HG02610 (cell line): ENCODE results near the gene PANK4.
A peak's percentile ranks its signal among the peaks of the same experiment; 100 is the strongest.

Experiments used
- ATAC-seq: cut with Tn5 transposase; IDR thresholded peaks from one replicate; pipeline ENCODE4 v1.9.1; 2021; ENCODE audit warnings: mild to moderate bottlenecking, moderate library complexity; ENCODE audit not compliant: unreplicated experiment

Gene PANK4

DNA sequence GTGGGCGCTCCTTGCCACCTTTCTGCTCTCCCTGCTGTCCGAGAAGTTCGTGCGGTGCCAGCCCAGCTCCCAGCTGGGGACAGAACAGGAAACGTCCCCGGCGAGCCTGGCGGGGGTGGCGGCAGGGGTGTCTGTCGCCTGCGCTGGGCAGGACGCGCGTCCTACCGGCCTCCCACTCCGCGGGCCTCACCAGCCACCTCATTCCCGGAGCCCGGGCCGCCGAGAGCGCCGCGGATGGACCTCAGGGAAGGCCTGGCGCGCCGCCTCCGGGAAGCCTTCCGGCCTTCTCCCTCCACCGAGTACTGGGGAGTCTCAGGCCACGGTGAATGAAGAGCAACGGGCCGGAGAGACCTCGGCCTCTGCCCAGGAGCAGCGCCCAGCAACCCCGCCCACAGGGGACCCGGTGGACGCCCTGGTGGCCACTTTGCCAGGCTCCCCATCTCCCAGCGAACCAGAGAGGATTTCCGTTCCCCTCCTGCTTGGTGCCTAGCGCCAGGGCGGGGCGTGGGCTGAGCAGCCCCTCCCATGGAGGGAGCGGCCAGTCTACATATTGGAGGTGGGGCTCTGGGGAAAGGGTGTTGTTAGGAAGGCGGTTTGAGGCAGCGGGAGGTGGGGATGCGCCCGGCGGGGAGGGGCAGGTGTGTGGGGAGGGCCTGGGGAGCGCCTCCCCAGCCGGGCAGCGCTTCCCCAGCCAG, 20.3 kb upstream of the PANK4 start:
- peak; percentile 25 for ATAC-seq

GRCh38 chr1:2545754-2546514, 19.5 kb upstream of the PANK4 start:
- peak; percentile 24 for ATAC-seq

GRCh38 chr1:2544875-2545640, 18.7 kb upstream of the PANK4 start:
- ATAC-seq = no peak

DNA sequence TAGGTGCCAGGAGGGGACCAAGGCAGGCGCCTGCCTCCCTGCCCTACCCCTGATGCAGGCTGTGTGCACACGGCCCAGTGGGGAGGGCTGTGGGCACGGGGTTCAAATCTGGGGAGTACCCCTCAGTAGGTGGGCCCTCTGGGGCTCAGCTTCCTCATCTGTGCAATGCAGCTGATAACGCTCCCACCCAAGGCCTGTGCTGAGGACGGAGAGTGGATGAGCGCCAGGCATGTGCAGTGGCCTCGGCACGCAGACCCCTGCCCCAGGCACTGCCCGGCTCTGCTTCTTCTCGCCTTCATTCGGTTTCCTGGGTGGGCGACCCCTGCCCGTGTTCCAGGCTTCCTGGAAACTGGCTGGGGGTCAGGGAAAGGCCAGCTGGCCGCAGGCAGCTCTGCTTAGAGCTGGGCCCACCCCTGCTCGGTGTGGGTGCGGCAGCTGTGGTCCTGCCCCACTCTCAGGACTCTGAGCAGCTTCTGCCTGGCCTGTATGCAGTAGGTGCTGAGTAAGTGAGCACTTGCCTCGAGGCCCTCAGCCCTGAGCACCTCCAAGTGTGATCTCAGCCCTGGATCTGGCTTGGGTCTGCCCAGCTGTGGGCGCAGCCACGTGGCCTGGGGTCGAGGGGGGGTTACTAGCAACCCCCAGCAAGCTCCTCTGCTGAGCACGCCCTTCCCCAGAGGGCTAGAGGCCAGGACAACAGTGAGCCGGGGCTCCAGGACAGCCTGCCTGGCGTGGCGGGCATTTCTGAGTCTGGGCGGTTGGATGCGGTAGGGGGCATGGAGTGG, 17.9 kb upstream of the PANK4 start:
- ATAC-seq = no peak

GRCh38 chr1:2543543-2544092, 17.2 kb upstream of the PANK4 start:
- ATAC-seq = no peak

DNA sequence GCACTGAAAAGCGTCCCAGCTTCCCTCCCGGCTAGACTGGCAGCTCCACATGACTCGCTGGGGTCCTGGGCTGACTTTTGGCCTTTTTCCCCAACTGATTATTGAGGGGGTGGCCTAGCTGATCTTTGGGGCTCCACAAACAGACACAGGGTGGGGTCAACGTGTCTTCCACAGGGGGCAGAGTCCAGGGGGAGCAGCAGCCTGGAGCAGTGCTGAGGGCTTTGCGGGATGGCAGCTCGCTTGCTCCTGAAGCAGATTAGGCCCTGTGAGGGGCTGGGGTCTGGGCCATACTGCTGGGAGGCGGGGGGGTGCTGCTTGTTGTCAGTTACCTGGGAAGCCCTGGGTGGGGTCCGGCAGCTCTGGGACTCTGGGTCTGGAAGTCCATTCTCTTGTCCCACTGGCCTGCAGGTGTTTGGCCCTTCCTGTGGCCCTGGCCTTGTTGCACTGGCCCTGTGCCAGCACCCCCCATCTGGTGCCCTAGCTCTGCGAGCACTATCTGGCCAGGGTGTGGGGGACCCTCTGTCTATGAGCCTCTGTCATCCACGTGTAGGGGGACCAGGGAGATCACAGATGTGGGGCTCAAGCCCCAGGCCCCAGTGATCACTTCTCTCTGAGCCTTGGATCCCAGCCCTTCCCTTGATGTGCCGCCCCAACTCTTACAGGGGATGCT, 16.0 kb upstream of the PANK4 start:
- no peak for ATAC-seq

DNA sequence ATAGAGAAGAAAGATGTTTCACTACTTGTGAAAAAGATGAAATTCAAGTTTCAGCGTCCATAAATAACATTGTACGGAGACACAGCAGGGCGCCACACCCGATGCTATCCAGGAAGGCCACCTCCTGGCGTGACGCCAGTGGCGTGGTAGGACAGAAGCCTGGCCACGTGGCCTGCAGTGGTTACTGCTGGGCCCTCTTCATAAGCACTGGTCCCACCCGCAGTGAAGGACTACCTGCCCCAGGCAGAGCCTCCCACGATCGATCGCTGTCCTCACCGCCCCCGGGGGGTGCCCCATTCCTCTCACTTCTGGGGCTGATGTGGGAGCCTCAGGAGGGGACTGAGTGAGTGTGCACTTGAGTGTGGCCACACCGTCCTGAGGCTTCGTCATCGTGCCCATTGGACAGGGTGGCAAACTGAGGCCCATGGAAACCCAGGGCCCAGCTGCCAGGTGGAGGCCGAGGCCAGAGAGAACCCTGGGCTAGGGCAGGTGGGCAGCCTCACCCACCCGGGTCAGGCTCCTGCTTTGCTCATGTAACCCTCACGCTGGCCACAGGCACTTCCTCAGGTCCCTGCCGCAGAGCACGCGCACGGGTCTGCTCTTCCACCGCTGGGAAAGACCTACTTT, 15.3 kb upstream of the PANK4 start:
- ATAC-seq = no peak

GRCh38 chr1:2540816-2541492, 14.6 kb upstream of the PANK4 start:
- ATAC-seq = no peak

- ATAC-seq = no peak
These were observed 13.0 kb upstream of the PANK4 start for GRCh38 chr1:2539312-2539907.

- no peak for ATAC-seq
These were observed 12.5 kb upstream of the PANK4 start for GRCh38 chr1:2538872-2539271.

DNA sequence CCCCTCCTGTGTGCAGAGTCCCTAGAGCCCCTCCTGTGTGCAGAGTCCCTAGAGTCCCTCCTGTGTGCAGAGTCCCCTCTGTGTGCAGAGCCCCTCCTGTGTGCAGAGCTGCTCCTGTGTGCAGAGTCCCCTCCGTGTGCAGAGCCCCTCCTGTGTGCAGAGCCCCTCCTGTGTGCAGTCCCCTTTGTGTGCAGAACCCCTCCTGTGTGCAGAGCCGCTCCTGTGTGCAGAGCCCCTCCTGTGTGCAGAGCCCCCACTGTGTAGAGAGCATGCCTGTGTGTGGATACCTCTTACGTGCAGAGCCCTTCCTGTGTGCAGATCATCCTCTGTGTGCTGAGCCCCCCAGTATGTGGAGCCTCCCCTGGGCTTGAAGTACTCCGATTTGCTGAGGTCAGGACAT, 12.0 kb upstream of the PANK4 start:
- ATAC-seq = no peak

- ATAC-seq = no peak
These were observed 11.4 kb upstream of the PANK4 start for GRCh38 chr1:2537784-2538115.

GRCh38 chr1:2535981-2536380, 9.6 kb upstream of the PANK4 start:
- ATAC-seq = no peak

- no peak for ATAC-seq
These were observed 9.1 kb upstream of the PANK4 start for GRCh38 chr1:2535455-2535854.

GRCh38 chr1:2534687-2535441, 8.5 kb upstream of the PANK4 start:
- no peak for ATAC-seq

GRCh38 chr1:2534315-2534686, 7.9 kb upstream of the PANK4 start:
- ATAC-seq = no peak

GRCh38 chr1:2533365-2533764, 7.0 kb upstream of the PANK4 start:
- no peak for ATAC-seq

- no peak for ATAC-seq
These were observed 6.2 kb upstream of the PANK4 start for GRCh38 chr1:2532485-2533160.
